ENCODE results near the gene JTB. TPM values are rescaled to one million over a fixed set of nuclear protein-coding genes. Genes with fewer than 3 reads are reported as not detected.
A peak's percentile ranks its signal among the peaks of the same experiment; 100 is the strongest.
"Not testable (repeated sequence)": the region's sequence is repeated elsewhere in the genome, so short reads cannot be mapped to it uniquely, and the experiment has no call there.

JTB gene
- total RNA-seq, 6 experiments from 2014 or later, result 99.3 to 128 (median 109) TPM

GRCh38 chr1:154012129-154012528, 34.7 kb upstream of the JTB start:
- H3K27me3 Mint-ChIP-seq (ENCODE audit: insufficient read depth), result peaks cover 1% of the 10 kb centered on the region; the same call in 1 of the 2 replicates
- no peak overlapping the region for H3K4me3 Mint-ChIP-seq
- TF ChIP-seq CTCF (IDR thresholded peaks at IDR 0.05), result no peak
- H3K27ac Mint-ChIP-seq, result no peak overlapping the region
- peaks cover 10% of the 10 kb centered on the region for H3K4me1 Mint-ChIP-seq (ENCODE audit: low read depth)
- no peaks in the 10 kb centered on the region for H3K36me3 Mint-ChIP-seq (ENCODE audit: low read depth)
- no peaks in the 10 kb centered on the region for H3K9me3 Mint-ChIP-seq
- DNase-seq, result no peak

- H3K4me3 Mint-ChIP-seq, result no peak overlapping the region
- H3K27me3 Mint-ChIP-seq (ENCODE audit: insufficient read depth), result no peaks in the 10 kb centered on the region
- no peaks in the 10 kb centered on the region for H3K36me3 Mint-ChIP-seq (ENCODE audit: low read depth)
- peak; percentile 63 for DNase-seq
- TF ChIP-seq CTCF (IDR thresholded peaks at IDR 0.05), result no peak
- H3K27ac Mint-ChIP-seq, result peak overlapping the region; percentile 61; the same call in 1 of the 2 replicates
- peaks cover 10% of the 10 kb centered on the region for H3K4me1 Mint-ChIP-seq (ENCODE audit: low read depth)
- no peaks in the 10 kb centered on the region for H3K9me3 Mint-ChIP-seq
Measured at GRCh38 chr1:154006136-154006535, 28.7 kb upstream of the JTB start.

- DNase-seq, result no peak
- Mint-ChIP-seq H3K9me3 (no peaks in the 10 kb centered on the region), H3K4me1 (ENCODE audit: low read depth) (peaks cover 19% of the 10 kb centered on the region), H3K27ac (no peak overlapping the region), H3K4me3 (no peak overlapping the region), H3K27me3 (ENCODE audit: insufficient read depth) (no peaks in the 10 kb centered on the region; the same call in 1 of the 2 replicates), H3K36me3 (ENCODE audit: low read depth) (peaks cover 5% of the 10 kb centered on the region; the same call in 1 of the 2 replicates)
- TF ChIP-seq CTCF (IDR thresholded peaks at IDR 0.05), result no peak
Measured at GRCh38 chr1:154000420-154000819, 22.9 kb upstream of the JTB start.

- Mint-ChIP-seq H3K36me3 (ENCODE audit: low read depth) (peaks cover 23% of the 10 kb centered on the region), H3K4me1 (ENCODE audit: low read depth) (peaks cover 27% of the 10 kb centered on the region)
- not testable (repeated sequence) for H3K27ac Mint-ChIP-seq; H3K9me3 Mint-ChIP-seq; H3K4me3 Mint-ChIP-seq; H3K27me3 Mint-ChIP-seq (ENCODE audit: insufficient read depth); DNase-seq
Measured at GRCh38 chr1:153996882-153997281, 19.4 kb upstream of the JTB start.

GRCh38 chr1:153995640-153996039, 18.2 kb upstream of the JTB start:
- Mint-ChIP-seq H3K27ac (no peak overlapping the region), H3K36me3 (ENCODE audit: low read depth) (peaks cover 35% of the 10 kb centered on the region), H3K9me3 (peaks cover 2% of the 10 kb centered on the region)

GRCh38 chr1:153995202-153995601, 17.7 kb upstream of the JTB start:
- no peak overlapping the region for H3K4me3 Mint-ChIP-seq
- peaks cover 24% of the 10 kb centered on the region for H3K4me1 Mint-ChIP-seq (ENCODE audit: low read depth)

More at GRCh38 chr1:153995640-153996039, 18.2 kb upstream of the JTB start:
- no peak for DNase-seq
- H3K4me3 Mint-ChIP-seq, result no peak overlapping the region
- peaks cover 15% of the 10 kb centered on the region for H3K27me3 Mint-ChIP-seq (ENCODE audit: insufficient read depth)
- TF ChIP-seq CTCF (IDR thresholded peaks at IDR 0.05), result no peak
- H3K4me1 Mint-ChIP-seq (ENCODE audit: low read depth), result peaks cover 24% of the 10 kb centered on the region

More at GRCh38 chr1:153995202-153995601, 17.7 kb upstream of the JTB start:
- Mint-ChIP-seq H3K9me3 (peaks cover 6% of the 10 kb centered on the region), H3K36me3 (ENCODE audit: low read depth) (peaks cover 40% of the 10 kb centered on the region), H3K27ac (no peak overlapping the region), H3K27me3 (ENCODE audit: insufficient read depth) (peaks cover 17% of the 10 kb centered on the region)
- no peak for TF ChIP-seq CTCF (IDR thresholded peaks at IDR 0.05)
- DNase-seq, result no peak

All from HFFc6 (cell line).